ENCODE measurements around the gene SKAP2.

Gene SKAP2

DNA sequence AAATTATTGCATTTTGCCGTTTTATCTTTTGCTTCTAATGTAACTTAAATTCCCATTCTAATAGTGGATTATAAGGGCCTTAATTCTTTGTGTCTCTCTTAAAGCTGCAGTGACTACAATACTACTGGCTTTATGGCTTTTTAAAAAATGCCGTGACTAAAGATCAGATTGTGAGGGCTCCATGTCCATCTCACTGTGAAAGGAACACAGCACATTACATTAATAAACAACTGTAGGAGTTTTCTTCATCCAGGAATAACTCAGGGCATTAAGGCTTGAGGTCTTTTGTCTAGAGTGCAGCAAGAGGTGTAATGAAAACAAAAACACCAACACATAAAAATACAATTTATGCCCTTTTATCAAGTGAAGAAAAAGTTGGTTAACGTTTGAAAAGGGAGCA is 205.3 kb downstream of the SKAP2 start:
- DNase-seq = no peak

DNA sequence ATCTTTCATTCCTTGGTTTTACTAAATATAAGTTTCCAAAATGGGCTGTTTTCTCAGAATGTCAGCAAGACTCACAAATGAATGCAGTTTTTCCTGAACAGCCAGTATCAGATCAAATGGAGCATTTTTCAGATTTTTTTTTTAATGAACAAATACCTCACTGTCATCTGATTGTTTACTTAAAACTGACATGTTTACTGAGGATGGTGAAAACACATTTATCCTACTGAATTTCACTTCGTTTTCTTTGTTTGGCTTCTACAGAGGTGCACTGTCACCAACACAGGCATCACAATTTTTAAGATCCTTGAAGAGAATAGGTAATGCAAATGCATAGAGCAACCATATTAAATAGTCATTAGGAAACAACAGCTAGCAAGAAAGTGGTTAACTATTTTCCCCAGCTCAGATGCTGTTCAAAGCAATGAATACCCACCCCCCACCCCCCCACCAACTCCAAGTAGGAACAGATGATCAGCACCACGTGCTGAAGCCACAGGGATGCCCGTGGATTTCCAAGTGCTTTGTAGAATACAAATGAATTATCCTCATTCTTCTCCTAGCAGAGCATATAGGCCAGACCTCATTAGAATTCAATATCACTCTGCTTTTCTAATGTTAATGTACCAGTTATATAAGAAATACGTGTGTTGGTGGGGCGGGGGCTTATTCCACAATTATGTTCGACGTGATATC is 205.9 kb downstream of the SKAP2 start:
- no peak for DNase-seq

DNA sequence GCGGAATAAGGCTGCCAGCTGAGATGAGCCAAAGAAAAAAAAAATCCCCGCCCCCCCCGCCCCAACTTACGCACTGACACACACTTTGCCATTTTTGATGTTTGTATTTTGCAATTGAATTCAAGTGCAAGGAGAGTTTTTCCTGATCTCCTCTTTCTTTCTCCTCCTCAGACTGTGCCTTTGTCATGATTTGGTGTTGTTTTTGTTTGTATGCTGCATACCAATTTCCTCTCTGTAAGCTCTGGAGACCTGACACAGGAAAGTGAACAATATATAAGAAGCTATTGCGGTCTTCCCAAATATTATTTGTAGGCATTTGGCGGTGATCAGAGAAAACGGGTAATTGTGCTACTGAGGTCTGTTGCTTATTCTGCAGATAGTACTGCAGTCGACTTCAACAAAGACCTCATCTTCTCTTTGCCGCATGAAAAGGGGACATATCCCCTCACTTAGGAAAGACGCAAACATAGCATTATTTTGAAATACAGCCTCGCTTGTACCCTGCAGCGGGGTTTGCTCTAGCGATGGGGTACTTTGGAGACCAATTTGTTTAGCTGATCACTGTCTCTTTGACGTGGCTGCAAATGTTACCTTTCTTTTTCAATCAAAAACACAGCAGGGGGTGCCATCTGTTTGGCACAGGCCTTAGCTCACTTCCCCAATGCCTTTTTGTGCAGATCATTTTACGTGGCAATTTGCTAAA is 206.6 kb downstream of the SKAP2 start:
- no peak for DNase-seq

DNA sequence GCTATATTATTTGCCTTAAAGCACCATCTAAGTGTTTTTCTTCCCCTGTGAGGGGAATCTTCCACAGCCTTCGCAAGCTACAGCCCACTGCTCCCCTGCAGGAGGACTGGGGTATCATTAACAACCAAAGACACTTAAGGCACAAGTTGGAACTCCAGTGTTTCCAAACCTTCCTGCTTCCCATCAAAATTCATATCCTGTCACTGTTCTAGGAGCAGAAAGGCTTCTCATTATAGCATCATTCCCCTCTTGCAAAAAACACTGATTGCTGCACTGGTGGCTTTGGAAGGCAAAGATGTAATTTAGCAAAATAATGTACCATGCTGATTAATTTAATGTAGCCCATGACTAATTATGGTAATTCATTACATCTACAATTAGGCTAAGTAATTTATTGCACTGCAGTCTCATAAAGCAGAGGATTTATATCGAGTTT is 207.2 kb downstream of the SKAP2 start:
- no peak for DNase-seq

DNA sequence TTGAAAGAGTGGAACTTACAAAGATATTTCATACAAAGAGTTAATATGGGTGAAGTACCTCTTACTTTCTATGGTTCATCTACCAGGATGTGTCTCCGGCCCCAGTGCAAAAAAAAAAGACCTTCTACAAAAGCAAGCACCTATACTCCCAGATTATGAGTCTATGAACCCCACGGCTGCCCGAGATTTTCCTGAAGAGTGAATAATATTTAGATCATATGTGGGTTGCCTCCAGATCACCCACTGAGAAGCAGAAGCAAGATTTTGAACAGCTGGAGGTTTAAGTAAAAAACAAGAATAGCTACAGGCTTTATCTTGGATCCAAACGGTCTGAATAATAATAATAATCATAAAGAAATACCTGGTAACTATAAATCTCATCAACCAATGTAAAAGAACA is 207.7 kb downstream of the SKAP2 start:
- no peak for DNase-seq

DNA sequence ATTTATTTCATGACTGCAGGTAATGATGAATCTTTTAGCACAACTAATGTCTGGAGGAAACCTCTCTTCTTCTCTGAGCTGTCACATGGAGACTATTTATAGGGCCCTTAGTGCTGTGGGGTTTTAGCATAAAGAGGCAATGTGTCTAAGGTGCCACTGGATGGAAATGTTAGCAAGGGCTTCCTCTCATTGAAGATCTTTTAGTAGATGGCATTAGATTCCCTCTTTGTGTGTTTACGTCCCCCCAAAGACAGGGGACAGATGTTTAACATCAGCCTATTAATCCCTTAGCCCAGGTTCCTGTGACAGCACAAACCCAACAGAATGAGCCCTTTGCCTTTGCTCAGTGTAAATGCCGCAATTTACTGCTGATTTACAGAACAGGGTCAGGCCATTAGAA is 208.6 kb downstream of the SKAP2 start:
- no peak for DNase-seq

DNA sequence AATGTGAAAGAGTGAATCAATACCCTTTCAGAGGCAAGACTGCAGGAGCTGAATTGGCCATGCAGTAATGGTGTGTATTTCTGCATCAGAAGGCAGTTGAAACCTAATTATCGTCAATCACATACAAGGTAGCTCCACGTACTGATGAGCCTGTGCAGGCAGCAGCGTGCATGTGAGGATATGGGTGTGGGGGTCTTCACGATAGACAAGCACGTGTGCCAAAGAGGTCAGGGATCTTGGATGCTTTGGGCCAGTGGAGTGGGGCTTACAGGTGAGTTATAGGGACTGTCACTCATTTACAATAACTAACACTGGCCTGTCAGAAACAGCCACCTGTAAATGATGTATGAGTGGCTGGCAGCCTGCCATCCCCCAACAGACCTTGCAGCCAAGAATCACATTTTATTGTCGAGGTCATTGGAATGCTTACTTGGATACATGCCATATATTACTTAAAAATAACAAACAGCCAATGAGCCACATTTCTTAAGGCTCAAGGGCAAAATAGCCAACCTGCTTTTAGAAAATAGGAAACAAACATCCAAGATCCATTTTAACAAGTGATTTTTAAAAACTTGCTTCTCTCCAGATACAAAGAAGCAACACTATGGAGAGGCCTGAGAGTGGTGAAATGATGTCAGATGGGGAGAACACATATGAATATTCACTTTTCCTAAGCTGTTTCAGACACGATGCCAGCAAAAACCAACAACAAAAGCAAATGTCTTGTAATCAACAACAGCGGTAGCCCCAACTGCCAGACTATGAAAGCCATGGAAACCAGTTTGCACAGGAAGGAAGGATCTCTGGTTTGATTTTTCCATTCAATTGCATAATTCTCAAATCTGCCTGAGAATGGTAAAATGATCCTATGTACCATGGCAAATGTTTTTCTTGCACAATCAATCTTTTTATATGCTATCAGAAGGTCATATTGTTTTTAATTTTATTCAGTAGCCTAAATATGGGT is 210.7 kb downstream of the SKAP2 start:
- DNase-seq = no peak

DNA sequence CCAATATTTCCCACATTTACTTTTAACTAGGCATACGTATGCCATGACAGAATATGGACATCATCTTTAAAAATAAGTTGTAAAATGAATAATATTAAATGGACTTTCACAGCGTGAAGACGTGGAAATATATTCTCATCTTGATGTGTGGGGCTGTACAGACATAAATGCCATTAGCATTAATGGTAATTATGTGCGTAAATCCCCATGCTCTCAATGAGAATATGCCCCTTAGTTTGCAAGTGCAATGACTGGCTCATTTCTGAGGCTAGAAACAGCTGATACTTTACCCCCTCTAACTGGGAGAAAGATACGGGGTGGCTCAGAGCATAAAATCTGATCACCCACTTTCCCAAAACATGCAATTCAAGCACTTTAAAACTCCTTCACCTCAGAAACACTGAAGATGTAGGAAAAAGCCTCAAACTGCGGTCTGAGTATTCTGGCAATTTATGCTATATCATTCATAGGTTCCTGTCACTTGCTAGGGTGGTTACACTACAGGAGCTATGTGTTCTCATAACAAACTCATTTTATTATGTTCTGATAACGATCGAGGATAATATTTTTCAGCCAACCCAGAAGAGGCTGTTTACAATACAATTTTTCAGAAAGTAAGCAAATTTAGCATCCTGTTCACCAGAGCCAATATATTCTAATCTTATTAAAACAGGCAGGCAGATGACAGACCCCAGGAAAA is 211.8 kb downstream of the SKAP2 start:
- no peak for DNase-seq

DNA sequence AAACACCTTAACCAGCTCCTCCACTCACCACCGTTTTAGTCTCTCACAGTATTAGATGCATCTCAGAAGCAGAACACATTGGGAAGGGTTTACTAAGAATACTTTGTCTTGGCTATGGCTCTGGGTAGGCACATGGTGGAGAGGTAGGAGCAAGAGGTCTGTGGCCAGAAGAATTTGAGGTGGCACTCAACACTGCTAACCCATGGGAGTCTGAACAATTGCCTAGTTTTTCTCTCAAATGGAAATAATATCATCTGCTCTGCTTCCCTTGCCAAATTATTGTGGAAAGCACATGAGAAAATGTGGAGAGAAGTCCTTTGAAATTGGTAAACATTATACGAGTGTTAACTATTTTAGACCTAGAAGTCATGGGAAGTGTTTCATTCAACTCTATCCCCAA is 214.3 kb downstream of the SKAP2 start:
- no peak for DNase-seq

DNA sequence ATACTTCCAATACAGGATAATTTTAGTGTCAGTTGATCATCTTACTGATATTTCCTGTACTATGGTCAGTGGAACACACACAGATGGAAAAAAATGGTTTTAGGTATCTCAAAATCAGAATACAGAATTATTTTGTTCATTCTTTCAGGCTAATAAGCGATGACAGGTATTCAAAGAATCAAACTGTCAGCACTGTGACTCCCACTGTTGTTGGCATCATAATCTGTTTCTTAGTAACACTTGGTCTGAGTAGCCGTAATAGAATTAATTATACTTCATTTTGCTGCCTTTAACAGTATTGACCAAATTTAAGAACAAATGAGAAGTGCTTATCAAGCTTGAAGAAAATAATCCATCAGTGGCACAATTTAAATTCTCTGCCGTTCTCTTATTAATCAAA is 215.0 kb downstream of the SKAP2 start:
- no peak for DNase-seq

DNA sequence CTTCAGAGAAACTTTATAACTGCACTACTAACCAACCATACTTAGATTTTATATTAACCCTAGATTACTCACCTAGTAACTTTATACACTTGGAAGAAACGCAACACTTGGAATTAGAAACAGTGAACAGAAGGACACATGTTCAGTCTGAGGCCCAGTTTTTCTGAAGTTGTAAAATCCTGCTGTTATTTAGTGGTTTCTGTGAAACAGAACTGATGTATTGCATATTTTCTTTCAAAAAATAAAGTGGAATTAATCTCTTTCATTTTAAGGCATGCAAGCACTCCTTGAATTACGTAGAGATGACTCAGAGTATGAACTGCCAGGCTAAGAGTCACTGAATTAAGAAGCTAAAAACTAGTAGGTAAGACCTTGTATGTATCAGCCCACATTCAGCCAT is 215.8 kb downstream of the SKAP2 start:
- DNase-seq = no peak

DNA sequence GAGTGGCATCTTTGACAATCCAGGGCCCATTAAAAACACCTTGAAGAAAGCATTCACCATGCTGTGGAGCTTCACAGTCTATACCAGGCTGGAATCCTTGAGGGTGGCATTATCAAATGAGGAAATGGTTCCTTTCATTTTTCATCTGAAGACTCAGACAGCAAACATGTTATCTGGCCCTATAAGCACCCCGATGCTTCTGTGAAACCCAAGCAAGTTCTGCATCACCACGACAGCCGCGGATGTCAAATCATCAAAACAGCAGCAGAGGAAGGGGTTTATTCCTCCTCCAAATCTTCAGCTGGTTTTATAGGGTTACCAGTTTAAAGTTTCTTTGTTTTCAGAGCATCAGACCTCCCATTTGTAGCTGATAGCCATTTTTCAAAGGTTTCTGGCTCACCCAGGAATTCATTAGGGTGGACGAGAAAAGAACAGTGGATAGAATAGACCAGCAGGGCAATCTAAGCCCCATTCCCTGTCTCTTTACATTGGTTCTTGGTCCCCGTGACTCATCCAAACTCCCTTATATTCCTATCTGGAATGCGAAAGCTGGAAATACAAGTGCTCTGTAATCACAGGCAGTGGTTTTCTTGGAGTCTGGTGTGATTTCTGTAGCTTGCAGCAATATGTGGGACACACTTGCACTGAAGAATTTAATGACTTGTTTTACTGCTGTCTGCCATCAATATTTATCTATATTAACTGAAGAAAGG is 217.9 kb downstream of the SKAP2 start:
- no peak for DNase-seq

DNA sequence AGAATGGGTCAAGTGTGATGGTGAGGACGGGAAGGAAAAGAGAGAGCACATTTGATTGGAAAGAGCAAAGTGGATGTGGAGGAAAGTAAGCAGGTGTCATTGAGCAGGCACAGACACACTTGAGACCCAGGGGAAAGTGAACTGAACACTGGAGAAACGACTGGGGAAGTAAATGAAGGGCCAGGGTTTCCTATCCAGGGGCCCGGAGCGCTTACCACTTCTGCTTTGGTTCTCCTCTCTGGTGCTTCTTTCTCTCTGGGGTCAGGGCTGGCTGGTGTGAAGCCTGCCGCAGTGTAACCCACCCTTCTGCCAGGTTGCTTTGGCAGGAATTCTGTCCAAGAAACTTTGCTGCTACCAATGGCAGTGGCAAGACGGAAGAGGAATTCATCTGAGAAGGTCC is 219.3 kb downstream of the SKAP2 start:
- no peak for DNase-seq

DNA sequence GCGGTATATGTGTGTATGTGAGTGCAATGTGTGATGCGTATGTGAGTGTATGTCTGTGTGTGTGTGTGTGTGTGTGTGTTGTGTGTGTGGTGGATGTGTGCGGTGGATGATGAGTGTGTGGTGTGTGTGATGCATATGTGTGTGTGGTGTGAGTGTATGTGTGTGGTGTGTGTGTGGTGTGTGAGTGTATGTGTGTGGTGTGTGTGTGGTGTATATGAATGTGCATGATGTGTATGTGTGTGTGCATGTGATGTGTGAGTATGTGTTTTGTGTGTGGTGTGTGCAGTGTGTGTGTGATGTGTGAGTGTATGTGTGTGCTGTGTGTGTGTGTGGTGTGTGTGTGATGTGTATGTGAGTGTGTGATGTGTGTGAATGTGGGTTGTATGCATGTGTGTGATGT is 222.0 kb downstream of the SKAP2 start:
- no peak for DNase-seq

DNA sequence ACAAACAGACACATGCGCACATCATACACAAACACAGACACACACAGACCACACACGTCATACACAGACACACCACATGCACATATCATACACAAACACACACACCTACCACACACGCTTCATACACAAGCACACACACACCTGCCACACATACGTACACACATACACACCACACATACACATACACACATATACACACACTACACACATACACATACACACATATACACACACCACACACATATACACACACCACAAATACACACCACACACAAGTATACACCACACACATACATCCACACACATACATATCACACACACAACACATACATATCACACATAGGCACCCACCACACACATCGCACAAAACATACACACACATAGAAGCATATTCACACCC is 224.7 kb downstream of the SKAP2 start:
- DNase-seq = no peak

DNA sequence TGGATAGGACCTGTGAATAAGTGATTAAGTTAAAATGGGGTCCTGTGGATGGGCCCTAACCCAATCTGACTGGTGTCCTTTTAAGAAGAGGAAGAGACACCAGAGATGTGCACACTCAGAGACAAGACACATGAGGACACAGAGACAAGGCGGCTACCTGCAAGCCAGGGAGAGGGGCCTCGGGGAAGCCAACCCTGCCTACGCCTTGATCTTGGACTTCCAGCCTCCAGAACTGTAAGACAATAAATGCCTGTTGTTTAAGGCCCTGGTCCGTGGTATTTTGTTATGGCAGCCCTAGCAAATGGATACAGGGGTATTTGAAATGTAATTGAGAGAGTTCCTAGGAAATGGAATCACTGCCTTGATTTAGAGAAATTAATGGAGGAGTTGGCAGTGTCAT is 225.3 kb downstream of the SKAP2 start:
- DNase-seq = no peak

DNA sequence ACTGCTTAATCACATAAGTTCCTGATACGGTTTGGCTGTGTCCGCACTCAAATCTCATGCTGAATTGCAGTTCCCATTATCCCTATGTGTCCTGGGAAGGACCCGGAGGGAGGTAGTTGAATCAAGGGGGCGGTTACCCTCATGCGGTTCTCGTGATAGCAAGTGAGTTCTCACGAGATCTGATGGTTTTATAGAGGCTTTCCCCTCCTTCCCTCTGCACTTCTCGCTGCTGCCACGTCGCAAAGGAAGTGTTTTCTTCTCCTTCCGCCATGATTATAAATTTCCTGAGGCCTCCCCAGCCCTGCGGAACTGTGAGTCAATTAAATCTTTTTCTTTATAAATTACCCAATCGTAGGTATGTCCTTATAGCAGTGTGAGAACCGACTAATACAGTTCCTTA is 226.2 kb downstream of the SKAP2 start:
- DNase-seq = no peak

DNA sequence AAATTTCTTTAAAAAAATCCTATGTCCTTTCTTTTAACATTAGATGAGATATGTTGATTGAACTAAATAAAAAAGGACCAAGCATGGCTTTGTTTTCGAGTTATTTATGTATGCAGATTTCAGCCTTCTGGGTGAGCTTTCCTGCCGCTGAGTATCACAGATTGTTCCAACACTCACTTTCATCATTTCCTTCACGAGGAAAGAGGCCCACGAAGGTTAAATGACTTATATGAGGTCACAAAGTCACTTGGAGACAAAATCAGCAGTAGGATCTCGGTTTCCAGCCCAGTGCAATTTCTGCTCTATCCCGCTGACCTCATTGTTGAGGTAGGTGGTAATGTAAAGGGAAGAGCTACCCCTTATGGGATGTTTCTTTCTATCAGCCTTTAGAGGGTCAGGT is 226.8 kb downstream of the SKAP2 start:
- DNase-seq = no peak

DNA sequence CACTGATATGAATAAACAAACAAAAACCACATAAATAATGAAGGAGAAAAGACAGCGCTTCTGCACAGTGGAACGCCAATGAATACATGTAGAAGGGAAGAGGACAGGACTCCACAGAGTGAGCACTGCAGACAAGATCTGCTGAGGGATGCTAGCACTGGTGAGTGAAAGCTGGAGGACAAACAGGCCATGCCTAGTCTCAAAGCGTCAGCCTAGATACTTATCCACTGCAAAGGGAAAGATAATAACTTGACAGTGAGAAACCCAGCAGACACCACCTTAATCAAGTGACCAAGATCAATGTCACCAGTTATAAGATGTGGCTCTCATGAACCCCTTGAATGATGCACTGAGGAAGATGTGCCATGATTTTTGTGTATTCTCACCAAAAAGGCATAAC is 227.6 kb downstream of the SKAP2 start:
- DNase-seq = no peak

DNA sequence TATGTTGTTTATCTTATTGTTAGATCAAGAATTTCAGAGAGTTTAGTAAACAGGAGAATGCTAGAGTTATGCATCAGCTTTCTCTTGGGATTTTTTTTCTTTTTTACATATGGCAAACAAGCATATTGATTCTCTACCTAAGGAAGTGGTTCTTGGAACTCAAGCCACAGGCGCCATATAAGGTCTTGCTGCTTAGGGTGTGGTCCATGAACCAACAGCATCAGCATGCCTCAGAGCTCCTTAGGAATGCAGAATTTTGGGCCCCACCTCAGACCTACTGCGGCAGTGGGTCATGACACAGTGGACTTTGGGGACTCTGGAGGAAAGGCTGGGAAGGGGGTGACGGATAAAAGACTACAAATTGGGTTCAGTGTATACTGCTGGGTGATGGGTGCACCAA is 230.8 kb downstream of the SKAP2 start:
- DNase-seq = no peak

DNA sequence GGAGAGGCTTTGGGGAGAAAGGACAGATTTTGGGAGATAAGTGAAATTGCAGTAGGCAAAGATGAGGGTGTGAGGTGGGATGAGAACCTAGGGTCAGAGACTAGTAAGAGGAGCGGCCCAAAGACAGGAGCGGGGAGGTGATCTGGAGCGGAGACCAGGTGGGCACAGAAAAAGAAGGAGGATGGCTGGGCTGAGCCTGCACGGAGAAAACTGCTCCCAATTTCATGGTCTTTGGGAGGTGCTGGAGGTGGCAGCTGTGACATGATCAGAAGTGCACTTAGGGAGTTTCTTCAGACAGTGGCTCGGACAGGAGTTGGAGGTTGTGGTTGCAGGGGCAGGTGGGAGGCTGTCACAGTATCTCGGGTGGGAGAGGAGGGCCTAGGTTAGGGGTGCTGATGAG is 232.8 kb downstream of the SKAP2 start:
- no peak for DNase-seq

DNA sequence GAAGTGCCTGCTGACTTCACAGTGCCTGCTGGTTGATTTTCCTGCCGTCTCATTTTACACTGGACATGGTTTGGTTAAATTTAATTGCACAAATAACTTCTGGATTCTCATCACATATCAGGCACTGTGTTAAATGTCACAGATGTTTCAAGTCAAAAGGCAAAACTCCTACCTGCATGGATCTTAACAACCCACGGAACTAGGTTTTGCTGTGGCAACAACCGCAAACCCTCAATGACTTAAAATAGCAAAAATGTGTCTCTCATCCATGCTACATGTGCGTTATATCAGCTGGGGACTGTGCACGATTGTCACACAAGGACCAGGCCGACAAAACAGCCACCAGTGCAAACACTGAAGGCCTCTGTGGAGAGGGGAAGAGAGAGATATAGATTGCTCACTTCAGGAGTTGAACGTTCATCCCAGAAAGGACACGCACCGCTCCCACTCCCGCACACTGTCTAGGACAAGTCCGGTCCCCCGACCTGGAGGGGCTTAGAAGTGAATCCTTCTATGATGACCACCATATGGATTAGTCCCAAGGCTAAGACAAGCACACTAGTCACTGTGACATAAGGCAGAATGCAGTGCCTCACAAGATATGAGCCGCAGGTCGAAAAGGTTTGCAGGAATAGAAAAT is 233.3 kb downstream of the SKAP2 start:
- no peak for DNase-seq
